Gastrocnemius medialis (tissue), 4 donors: ENCODE measurements around the gene TCP1. TPM values are rescaled to one million over a fixed set of nuclear protein-coding genes. Genes with fewer than 3 reads are reported as not detected.
"Not testable (repeated sequence)": the region's sequence is repeated elsewhere in the genome, so short reads cannot be mapped to it uniquely, and the experiment has no call there.

Experiments
- ATAC-seq, 2 donors: fragments of 150-250 bp; one replicate each; pipeline ENCODE4 v1.9.1; 2016
- DNase-seq, 2 donors: peaks; one replicate each; pipeline ENCODE4 v3.0.0-alpha.2; 2019
- H3K27ac ChIP-seq, 4 donors: fragments of 200-600 bp; sonication (generic); 1 replicate in 1 of 4; 2 replicates in 3 of 4; pipeline ENCODE4 v1.5.1; 2016 to 2018; ENCODE audit warnings: mild to moderate bottlenecking in 2 of 4, moderate library complexity in 1 of 4
- H3K27me3 ChIP-seq, 3 donors: fragments of 200-600 bp; sonication (generic) in 2 of 3; 1 replicate in 1 of 3; 2 replicates in 2 of 3; pipeline versions ENCODE4 v1.5.1 to v1.6.0; 2016 to 2019; ENCODE audit warnings: mild to moderate bottlenecking in 1 of 3, moderate library complexity in 1 of 3
- H3K36me3 ChIP-seq, 2 donors: fragments of 200-600 bp; sonication (generic) in 1 of 2; one replicate each; pipeline ENCODE4 v1.5.1; 2017 to 2018
- H3K4me1 ChIP-seq, 2 donors: fragments of 200-600 bp; sonication (generic) in 1 of 2; one replicate each; pipeline ENCODE4 v1.5.1; 2016 to 2017; ENCODE audit warnings: mild to moderate bottlenecking in 2 of 2
- H3K4me3 ChIP-seq, 4 donors: fragments of 200-600 bp; sonication (generic) in 3 of 4; 1 replicate in 1 of 4; 2 replicates in 3 of 4; pipeline ENCODE4 v1.5.1; 2016 to 2019; ENCODE audit warnings: mild to moderate bottlenecking in 2 of 4
- H3K9me3 ChIP-seq, 3 donors: fragments of 200-600 bp; sonication (generic) in 2 of 3; 1 replicate in 1 of 3; 2 replicates in 2 of 3; pipeline ENCODE4 v1.5.1; 2016 to 2019
- CTCF ChIP-seq, 5 experiments: fragments of 450-650 bp in 3 of 5; fragments of 200-600 bp in 2 of 5; sonication (generic) in 2 of 5; IDR thresholded peaks in 4 of 5; conservative IDR thresholded peaks in 1 of 5; 1 replicate in 4 of 5; 2 replicates in 1 of 5; pipeline ENCODE4 v1.5.1; 2016 to 2019; ENCODE audit warnings: antibody characterized with exemption in 5 of 5, mild to moderate bottlenecking in 3 of 5, moderate library complexity in 3 of 5
- POLR2A ChIP-seq, 2 donors: fragments of 450-650 bp; IDR thresholded peaks; one replicate each; pipeline ENCODE4 v1.6.1; 2017; ENCODE audit warnings: antibody characterized with exemption in 2 of 2, mild to moderate bottlenecking in 2 of 2, moderate library complexity in 2 of 2
- in situ Hi-C, 4 donors: fragments of 200-750 bp; cut with MboI; loops; one replicate each; pipeline versions ENCODE4 v1.15.0 to v1.8.0; 2017; ENCODE audit warnings: low sequenced_read_pairs in 4 of 4
- intact Hi-C: fragments of 100-400 bp; cut with DNase I; formaldehyde crosslinking; loops from one replicate; pipeline ENCODE4 v1.15.1; 2023; ENCODE audit warnings: low total_unique reads
- total RNA-seq, 4 donors: library from RNA; depleted of rRNA; stranded (reverse); fragments of >200 nt; gene quantifications; one replicate each; pipeline versions ENCODE4 v1.1.0 to v1.2.3, GENCODE V29; 2016

The TCP1 gene
- total RNA-seq, 4 donors from 2014 or later: 135 to 256 (median 166) TPM

GRCh38 chr6:159797554-159797953 is 8.2 kb upstream of the TCP1 start:
- peaks cover 0 to 54% of the 10 kb centered on the region in 2 donors for H3K36me3 ChIP-seq
- intact Hi-C loops: no loop called here
- no peak overlapping the region for H3K4me3 ChIP-seq
- TF ChIP-seq CTCF (IDR thresholded peaks at IDR 0.05 in 4 of 5, conservative IDR thresholded peaks at IDR 0.05 in 1 of 5) (no peak), POLR2A (IDR thresholded peaks at IDR 0.05) (no peak)
- no peaks in the 10 kb centered on the region for H3K27me3 ChIP-seq
- H3K9me3 ChIP-seq: no peaks in the 10 kb centered on the region
- H3K27ac ChIP-seq: no peak overlapping the region
- DNase-seq: no peak
- in situ Hi-C loops: loop anchor here in 1 of 4 donors (10.0 kb wide), 1 partner anchor 103 kb away; the partner anchor contains the start of gene SOD2
- ATAC-seq: no peak
- H3K4me1 ChIP-seq: peaks cover under 1 to 2% of the 10 kb centered on the region in 2 donors

- DNase-seq, H3K9me3 ChIP-seq, H3K27me3 ChIP-seq, ATAC-seq, intact Hi-C loops, H3K4me3 ChIP-seq, H3K27ac ChIP-seq: not testable (repeated sequence)
- Histone ChIP-seq H3K4me1 (peaks cover 18 to 19% of the 10 kb centered on the region in 2 donors), H3K36me3 (peaks cover 0 to 60% of the 10 kb centered on the region in 2 donors)
- in situ Hi-C loops: loop anchor here in 2 of 4 donors (5.0 to 10.0 kb wide), 2 partner anchors 68 to 100 kb away; partner anchors contain the start of genes SOD2 (in 1 of the 2) and WTAP (in 1 of the 2)
Measured at GRCh38 chr6:159794976-159795375, 5.6 kb upstream of the TCP1 start.

GRCh38 chr6:159790956-159791598 is 1.7 kb upstream of the TCP1 start:
- H3K36me3 ChIP-seq: peaks cover 0 to 45% of the 10 kb centered on the region in 2 donors
- peaks cover 38% of the 10 kb centered on the region in 2 donors for H3K4me1 ChIP-seq
- in situ Hi-C loops: loop anchor here in 2 of 4 donors (5.0 to 10.0 kb wide), 2 partner anchors 64 to 96 kb away; partner anchors contain the start of genes SOD2 (in 1 of the 2) and WTAP (in 1 of the 2)
- peak overlapping the region; percentile 65 to 95 (median 87) for H3K4me3 ChIP-seq
- TF ChIP-seq POLR2A (IDR thresholded peaks at IDR 0.05): no peak
- no peak for TF ChIP-seq CTCF (IDR thresholded peaks at IDR 0.05 in 4 of 5, conservative IDR thresholded peaks at IDR 0.05 in 1 of 5)
- no peaks in the 10 kb centered on the region for H3K27me3 ChIP-seq
- peak overlapping the region; percentile 94 to 100 (median 96) for H3K27ac ChIP-seq
- intact Hi-C loops: no loop called here
- no peak for ATAC-seq
- DNase-seq: no peak
- no peaks in the 10 kb centered on the region for H3K9me3 ChIP-seq

GRCh38 chr6:159790149-159790955 is 950 bp upstream of the TCP1 start, which contains the start of gene MRPL18:
TSS of gene MRPL18 (plus strand) at chr6:159790467. CDS start at chr6:159790588, 121 bp downstream.
- H3K27me3 ChIP-seq: no peaks in the 10 kb centered on the region
- peaks cover 0 to 45% of the 10 kb centered on the region in 2 donors for H3K36me3 ChIP-seq
- DNase-seq (peak; percentile 95 to 96), ATAC-seq (peak; percentile 87)
- TF ChIP-seq CTCF (IDR thresholded peaks at IDR 0.05 in 4 of 5, conservative IDR thresholded peaks at IDR 0.05 in 1 of 5) (no peak), POLR2A (IDR thresholded peaks at IDR 0.05) (peak; percentile 29 to 60)
- peak within 1 kb of the TSS; percentile 94 to 99 (median 94) for H3K4me3 ChIP-seq
- in situ Hi-C loops (loop anchor here in 2 of 4 donors (5.0 to 10.0 kb wide), 2 partner anchors 63 to 96 kb away; partner anchors contain the start of genes SOD2 (in 1 of the 2) and WTAP (in 1 of the 2)), intact Hi-C loops (no loop called here)
- H3K4me1 ChIP-seq: peaks cover 38 to 41% of the 10 kb centered on the region in 2 donors
- H3K27ac ChIP-seq: peak within 1 kb of the TSS; percentile 94 to 100 (median 96)
- H3K9me3 ChIP-seq: no peaks in the 10 kb centered on the region
